Measurements from ENCODE around the gene ENTREP1. TPM values are rescaled to one million over a fixed set of nuclear protein-coding genes. Genes with fewer than 3 reads are reported as not detected.

The ENTREP1 gene
- total and polyA plus RNA-seq, 5 experiments from 2014 or later, result not detected

DNA sequence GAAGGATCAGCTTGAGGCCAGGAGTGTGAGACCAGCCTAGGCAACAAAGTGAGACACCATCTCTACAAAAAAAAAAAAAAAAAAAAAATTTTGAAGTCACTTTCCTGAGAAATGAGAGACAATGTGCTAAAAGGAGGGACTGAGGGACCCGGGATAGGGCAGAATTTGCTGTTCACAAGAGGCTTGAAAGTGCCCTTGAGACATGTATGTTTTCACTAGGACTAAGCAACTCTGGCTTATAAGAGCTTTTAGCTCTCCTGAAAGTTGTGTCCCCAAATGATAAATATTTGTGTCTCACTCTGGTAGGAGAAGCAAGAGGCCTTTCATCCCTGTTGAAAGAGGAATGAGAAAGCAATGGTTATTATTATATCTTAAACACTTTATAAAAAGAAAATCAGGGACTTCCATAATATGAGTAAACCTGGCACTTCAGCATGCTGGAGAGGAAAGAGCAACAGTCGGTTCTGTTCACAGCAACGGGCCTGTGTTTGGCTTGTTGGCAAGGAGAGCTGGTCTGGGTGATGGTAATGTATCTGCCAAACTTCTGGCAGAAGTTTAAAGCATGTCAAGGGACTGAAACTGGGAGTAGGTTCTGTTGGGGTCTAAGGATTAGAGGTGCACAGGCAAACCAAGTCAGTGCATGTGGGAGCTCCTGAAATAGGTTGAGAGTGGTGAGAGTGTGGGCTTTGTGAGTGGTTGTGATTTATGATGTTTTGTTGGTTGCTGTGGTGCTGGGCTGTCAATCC lies 32.2 kb downstream of the ENTREP1 start:
- Mint-ChIP-seq H3K4me3 (no peak overlapping the region), H3K36me3 (no peaks in the 10 kb centered on the region), H3K27me3 (peaks cover 2 to 23% (median 16%) of the 10 kb centered on the region in 5 donors), H3K27ac (no peak overlapping the region), H3K4me1 (no peaks in the 10 kb centered on the region), H3K9me3 (no peaks in the 10 kb centered on the region)
- DNase-seq (no peak), ATAC-seq (no peak)
- POLR2A ChIA-PET, result no interaction called here

DNA sequence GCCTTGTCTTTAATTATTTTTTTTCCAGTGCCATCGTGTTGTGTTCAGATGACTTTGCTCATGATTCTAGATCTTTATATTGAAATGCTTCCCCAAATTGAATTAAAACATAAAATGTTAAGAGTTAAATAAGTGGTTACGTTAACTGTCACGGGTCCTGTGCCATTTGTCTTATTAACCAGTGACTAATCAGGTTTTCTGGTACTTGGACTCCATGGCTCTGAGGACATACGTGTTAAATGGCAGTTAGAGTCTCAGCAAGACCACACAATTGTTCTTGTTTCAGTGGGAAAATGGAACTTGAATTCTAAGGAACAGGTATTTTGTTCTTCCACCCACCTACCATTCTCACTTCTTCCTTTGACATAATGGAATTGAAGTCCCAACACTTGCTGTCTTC lies 32.8 kb downstream of the ENTREP1 start:
- no peaks in the 10 kb centered on the region for H3K36me3 Mint-ChIP-seq
- H3K4me1 Mint-ChIP-seq, result no peaks in the 10 kb centered on the region
- H3K4me3 Mint-ChIP-seq, result no peak overlapping the region
- ATAC-seq, result no peak
- no peak overlapping the region for H3K27ac Mint-ChIP-seq
- no peak for DNase-seq
- H3K9me3 Mint-ChIP-seq, result no peaks in the 10 kb centered on the region
- H3K27me3 Mint-ChIP-seq, result peaks cover 2 to 23% (median 16%) of the 10 kb centered on the region in 5 donors
- POLR2A ChIA-PET, result no interaction called here

DNA sequence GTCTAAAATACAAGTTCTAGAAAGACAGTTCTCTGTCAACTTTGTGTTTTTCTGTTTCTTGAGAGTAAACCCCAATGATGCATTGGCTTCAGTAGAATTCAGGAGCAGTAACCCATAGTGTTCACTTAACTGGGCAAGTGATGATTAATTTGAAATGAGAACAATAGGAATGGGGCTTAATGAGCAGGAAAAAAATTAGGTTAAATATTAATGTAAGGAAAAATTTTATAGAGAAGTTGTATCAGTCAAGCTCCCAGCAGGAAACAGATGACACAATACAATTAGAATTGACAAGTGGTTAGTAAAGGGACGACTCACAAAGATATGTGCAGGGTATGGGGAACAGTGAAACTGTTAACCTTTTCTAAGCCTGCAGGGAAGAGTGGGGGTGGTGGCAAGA lies 38.2 kb downstream of the ENTREP1 start:
- Mint-ChIP-seq H3K27me3 (peaks cover 3 to 10% (median 7%) of the 10 kb centered on the region in 5 donors), H3K27ac (no peak overlapping the region), H3K4me3 (no peak overlapping the region), H3K9me3 (peaks cover 0 to 1% (median 0%) of the 10 kb centered on the region in 9 donors), H3K4me1 (no peaks in the 10 kb centered on the region), H3K36me3 (peaks cover 0 to under 1% (median 0%) of the 10 kb centered on the region in 3 donors)
- DNase-seq, result no peak
- POLR2A ChIA-PET, result no interaction called here
- ATAC-seq, result no peak

DNA sequence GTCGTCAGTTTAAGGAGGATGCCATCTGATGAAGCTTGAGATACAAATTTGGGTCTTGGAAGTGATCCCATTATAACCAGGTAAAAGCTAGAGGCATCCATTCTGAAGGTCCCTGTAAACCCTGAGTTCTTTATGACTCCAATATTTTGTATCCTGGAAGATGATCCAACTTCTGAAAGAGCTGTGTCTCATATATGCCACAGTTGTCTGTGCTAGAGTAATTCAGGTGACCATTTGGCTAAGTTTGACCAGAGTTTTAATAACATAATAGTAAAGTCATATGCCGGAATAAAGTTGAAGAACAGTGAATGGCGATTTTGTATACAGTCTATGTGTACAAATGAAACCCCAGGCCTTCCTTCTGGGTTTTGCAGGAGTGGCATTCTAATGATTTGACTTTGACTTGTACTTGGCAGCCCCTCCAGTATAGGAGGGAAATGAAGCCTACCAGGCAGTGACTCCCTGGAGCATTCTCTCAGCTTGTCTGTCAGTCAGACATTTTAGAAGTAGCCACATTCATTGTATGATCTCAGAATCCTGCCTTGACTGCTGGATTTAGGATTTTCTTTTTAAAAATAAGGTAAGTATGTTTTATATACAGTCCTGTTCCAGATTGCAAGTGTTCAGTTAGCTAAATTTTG lies 39.6 kb downstream of the ENTREP1 start:
- no peaks in the 10 kb centered on the region for H3K4me1 Mint-ChIP-seq
- H3K27me3 Mint-ChIP-seq, result peaks cover 11 to 18% (median 11%) of the 10 kb centered on the region in 5 donors
- H3K4me3 Mint-ChIP-seq, result no peak overlapping the region
- H3K36me3 Mint-ChIP-seq, result peaks cover 0 to 5% (median 0%) of the 10 kb centered on the region in 3 donors
- peaks cover 0 to 6% (median 4%) of the 10 kb centered on the region in 9 donors for H3K9me3 Mint-ChIP-seq
- POLR2A ChIA-PET, result no interaction called here
- no peak overlapping the region for H3K27ac Mint-ChIP-seq
- no peak for ATAC-seq
- no peak for DNase-seq

DNA sequence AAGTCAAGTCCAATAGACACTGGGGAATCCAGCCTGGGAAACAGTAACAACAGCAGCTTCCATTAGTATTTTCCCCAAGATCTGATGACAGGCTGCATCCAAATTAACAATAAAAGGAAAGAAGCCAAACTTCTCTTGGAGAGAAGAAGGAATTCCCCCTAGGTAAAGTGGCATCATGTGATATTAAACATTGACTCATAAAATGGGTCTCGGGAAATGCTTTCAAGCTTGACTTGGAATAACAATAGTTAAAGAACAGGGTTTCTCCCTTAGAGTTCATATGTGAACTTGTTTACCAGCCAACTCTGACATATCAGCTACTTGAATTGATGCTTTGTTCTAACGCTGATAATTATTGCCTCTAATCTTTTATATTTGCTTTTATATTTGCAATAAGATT lies 45.4 kb downstream of the ENTREP1 start:
- H3K4me3 Mint-ChIP-seq, result no peak overlapping the region
- H3K27ac Mint-ChIP-seq, result no peak overlapping the region
- peaks cover 0 to 5% (median 0%) of the 10 kb centered on the region in 3 donors for H3K36me3 Mint-ChIP-seq
- peaks cover 0 to 12% (median 4%) of the 10 kb centered on the region in 9 donors for H3K9me3 Mint-ChIP-seq
- H3K4me1 Mint-ChIP-seq, result no peaks in the 10 kb centered on the region
- POLR2A ChIA-PET, result no interaction called here
- peaks cover 12 to 37% (median 22%) of the 10 kb centered on the region in 5 donors for H3K27me3 Mint-ChIP-seq
- no peak for DNase-seq
- ATAC-seq, result no peak

DNA sequence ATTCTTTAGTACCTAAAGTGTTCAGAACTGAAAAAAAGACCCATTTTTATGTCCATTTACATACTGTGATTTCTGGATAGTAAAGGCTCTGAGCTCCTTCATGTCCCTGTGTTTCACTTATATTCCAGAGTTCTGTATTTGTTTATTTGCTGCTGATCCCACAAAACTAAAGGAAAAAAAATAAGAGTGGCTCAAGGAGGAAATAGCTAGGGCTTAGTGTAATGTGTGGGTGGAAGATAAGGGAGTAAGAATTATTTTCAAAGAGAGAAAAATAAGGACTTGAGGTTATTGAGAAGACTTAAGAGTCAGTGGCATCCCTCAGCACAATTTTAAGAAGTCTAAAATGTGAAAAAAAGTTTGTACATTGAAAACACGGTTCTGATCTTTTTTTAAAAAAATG lies 46.0 kb downstream of the ENTREP1 start:
- no peak for ATAC-seq
- peaks cover 12 to 37% (median 26%) of the 10 kb centered on the region in 5 donors for H3K27me3 Mint-ChIP-seq
- peaks cover 0 to 5% (median 0%) of the 10 kb centered on the region in 3 donors for H3K36me3 Mint-ChIP-seq

DNA sequence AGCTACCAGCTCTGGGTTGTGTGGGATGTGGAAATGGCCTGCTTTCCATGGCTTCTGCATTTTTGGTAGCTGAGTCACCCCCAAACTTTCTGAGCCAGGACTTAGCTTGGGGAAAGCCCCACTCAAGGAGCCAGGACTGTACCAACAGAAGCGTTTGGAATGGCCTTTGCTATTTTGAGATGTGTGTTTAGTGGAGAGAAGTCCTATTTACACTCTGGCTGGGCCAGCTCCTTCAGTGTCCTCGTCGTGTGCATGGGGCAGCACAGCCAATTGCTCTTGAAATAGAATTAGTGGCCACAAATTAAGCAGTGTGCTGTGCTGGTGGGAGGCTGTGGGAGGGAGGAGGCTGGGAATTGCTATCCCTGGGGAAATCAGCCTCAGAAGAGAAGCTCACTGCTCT lies 51.6 kb downstream of the ENTREP1 start:
- Mint-ChIP-seq H3K9me3 (no peaks in the 10 kb centered on the region), H3K4me1 (no peaks in the 10 kb centered on the region), H3K36me3 (no peaks in the 10 kb centered on the region), H3K27ac (no peak overlapping the region), H3K4me3 (no peak overlapping the region), H3K27me3 (peaks cover 3 to 18% (median 11%) of the 10 kb centered on the region in 5 donors)
- POLR2A ChIA-PET, result no interaction called here
- ATAC-seq (no peak), DNase-seq (no peak)

More for the DNA sequence above, 46.0 kb downstream of the ENTREP1 start:
- POLR2A ChIA-PET, result no interaction called here
- no peak overlapping the region for H3K4me3 Mint-ChIP-seq
- H3K9me3 Mint-ChIP-seq, result peaks cover 0 to 12% (median 4%) of the 10 kb centered on the region in 9 donors
- no peaks in the 10 kb centered on the region for H3K4me1 Mint-ChIP-seq
- no peak for DNase-seq
- H3K27ac Mint-ChIP-seq, result no peak overlapping the region

DNA sequence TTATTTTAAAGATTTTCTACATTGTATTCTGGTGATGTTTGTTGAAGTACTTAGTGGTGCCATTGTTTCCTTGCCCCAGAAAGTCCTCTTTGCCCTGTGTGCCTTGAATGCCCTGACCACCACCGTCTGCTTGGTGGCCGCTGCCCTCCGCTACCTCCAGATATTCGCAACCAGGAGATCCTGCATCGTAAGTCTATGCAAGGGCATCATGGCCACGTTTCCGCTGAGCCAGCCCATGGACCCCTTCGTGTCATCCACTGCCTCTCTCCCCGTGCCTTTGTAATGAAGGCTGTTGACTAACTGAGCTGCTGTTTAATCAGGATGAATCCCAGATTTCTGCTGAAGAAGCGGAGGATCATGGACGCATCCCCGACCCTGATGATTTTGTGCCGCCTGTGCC lies 52.3 kb downstream of the ENTREP1 start:
- Mint-ChIP-seq H3K27ac (no peak overlapping the region), H3K9me3 (no peaks in the 10 kb centered on the region), H3K27me3 (peaks cover 4 to 20% (median 11%) of the 10 kb centered on the region in 5 donors), H3K36me3 (no peaks in the 10 kb centered on the region), H3K4me3 (no peak overlapping the region), H3K4me1 (no peaks in the 10 kb centered on the region)
- DNase-seq, result no peak
- no peak for ATAC-seq
- POLR2A ChIA-PET, result no interaction called here

DNA sequence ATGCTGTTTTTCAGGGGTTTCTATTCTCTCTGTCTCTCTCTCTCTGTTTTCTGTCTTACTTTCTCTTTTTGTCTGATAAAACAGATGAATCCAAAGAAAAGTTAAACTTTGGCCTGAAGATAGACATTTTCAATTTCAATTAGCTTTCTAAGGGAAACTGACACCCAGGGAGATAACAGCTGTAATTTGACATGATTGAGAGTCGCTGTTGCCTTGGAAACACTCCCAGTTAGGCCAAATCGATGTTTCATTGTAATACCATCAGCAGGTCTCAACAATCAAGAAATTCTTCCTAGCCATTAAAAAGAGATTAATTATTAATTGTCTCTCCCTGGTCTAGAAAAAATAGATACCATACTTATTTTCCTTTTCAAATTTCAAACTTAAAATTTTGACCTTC lies 53.0 kb downstream of the ENTREP1 start:
- peaks cover 4 to 20% (median 11%) of the 10 kb centered on the region in 5 donors for H3K27me3 Mint-ChIP-seq
- POLR2A ChIA-PET, result no interaction called here
- no peaks in the 10 kb centered on the region for H3K36me3 Mint-ChIP-seq
- H3K4me1 Mint-ChIP-seq, result no peaks in the 10 kb centered on the region
- ATAC-seq, result no peak
- DNase-seq, result no peak
- H3K27ac Mint-ChIP-seq, result no peak overlapping the region
- no peak overlapping the region for H3K4me3 Mint-ChIP-seq
- H3K9me3 Mint-ChIP-seq, result no peaks in the 10 kb centered on the region

DNA sequence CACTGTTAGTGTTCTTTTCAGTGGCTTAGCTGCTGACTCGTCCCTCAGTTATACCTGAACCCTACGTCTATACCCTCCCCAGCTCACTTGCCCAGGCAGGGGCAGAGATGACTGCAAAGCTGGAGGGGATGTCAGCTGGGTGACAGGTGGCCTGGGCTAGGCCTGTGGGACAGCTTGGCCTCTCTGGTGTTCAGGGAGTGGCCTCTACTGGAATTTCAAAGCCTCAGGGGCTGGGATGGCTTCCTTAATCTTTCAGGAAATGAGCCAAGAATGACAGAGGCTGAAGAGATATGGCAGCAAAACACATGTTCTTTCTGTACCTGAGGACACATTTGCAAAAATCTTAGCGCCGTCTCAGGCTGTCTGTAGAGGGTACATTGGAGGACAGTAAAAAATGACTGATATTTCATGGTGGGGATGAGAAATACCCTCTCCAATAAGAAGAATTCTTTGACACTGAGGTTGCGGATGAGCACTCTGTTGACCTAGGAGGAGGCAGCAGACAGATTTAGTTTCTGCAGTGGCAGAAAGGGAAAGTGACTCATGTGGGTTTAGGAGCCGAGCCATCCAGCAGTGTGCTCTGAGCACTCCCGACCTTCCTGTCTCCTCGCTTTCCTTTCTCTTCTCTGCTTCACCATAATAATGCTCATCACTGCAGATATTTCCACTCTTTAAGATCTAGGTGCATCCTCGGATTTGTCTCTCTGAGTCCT lies 54.4 kb downstream of the ENTREP1 start:
- H3K27ac Mint-ChIP-seq, result no peak overlapping the region
- no peaks in the 10 kb centered on the region for H3K4me1 Mint-ChIP-seq
- H3K4me3 Mint-ChIP-seq, result no peak overlapping the region
- H3K36me3 Mint-ChIP-seq, result no peaks in the 10 kb centered on the region
- POLR2A ChIA-PET, result no interaction called here
- DNase-seq (no peak), ATAC-seq (no peak)
- H3K27me3 Mint-ChIP-seq, result peaks cover 4 to 25% (median 13%) of the 10 kb centered on the region in 5 donors
- H3K9me3 Mint-ChIP-seq, result no peaks in the 10 kb centered on the region

DNA sequence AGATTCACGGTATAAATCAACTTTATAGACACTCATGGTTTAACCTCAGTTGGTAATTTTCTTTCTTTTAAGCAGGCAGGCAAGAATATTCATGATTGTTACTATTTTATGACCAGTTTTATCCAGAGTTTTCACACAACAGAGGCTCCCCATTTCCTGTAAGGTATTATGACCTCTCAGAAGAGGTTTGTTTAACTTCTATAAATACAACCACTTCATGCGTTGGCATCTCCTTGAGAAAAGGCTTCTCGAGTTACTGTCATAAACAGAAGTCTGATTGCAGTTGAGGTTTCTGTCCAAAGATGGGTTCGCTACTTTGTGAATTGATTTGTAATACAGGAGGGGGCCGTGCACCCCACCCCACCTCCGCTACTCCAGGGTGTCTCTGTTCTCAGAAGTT lies 55.3 kb downstream of the ENTREP1 start:
- Mint-ChIP-seq H3K9me3 (no peaks in the 10 kb centered on the region), H3K27ac (no peak overlapping the region), H3K27me3 (peaks cover 1 to 18% (median 9%) of the 10 kb centered on the region in 5 donors), H3K4me3 (no peak overlapping the region), H3K4me1 (no peaks in the 10 kb centered on the region), H3K36me3 (no peaks in the 10 kb centered on the region)
- DNase-seq (no peak), ATAC-seq (no peak)
- POLR2A ChIA-PET, result no interaction called here

DNA sequence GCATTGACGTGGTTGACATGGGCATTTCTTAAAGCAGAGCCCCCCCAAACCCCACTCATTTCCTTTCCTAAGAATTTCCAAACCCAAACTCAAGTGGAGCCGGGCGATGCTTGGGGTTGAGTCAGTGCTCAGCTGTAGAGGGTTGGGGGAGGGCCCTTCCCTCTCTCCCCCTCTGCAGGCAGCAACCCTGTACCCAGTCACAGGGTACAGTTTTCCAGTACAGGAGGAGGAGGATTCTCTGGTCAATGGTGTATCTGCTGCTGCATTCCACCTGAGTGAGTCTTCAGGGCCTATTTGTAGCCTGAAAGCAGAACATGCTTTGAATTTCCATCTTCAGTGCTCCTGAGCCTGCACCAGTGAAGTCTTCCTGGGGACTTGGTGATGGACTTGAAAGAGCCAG lies 55.8 kb downstream of the ENTREP1 start:
- DNase-seq (no peak), ATAC-seq (no peak)
- POLR2A ChIA-PET, result no interaction called here
- H3K4me1 Mint-ChIP-seq, result no peaks in the 10 kb centered on the region
- H3K27me3 Mint-ChIP-seq, result peaks cover 1 to 23% (median 9%) of the 10 kb centered on the region in 5 donors
- no peak overlapping the region for H3K4me3 Mint-ChIP-seq
- H3K36me3 Mint-ChIP-seq, result no peaks in the 10 kb centered on the region
- no peaks in the 10 kb centered on the region for H3K9me3 Mint-ChIP-seq
- H3K27ac Mint-ChIP-seq, result no peak overlapping the region

DNA sequence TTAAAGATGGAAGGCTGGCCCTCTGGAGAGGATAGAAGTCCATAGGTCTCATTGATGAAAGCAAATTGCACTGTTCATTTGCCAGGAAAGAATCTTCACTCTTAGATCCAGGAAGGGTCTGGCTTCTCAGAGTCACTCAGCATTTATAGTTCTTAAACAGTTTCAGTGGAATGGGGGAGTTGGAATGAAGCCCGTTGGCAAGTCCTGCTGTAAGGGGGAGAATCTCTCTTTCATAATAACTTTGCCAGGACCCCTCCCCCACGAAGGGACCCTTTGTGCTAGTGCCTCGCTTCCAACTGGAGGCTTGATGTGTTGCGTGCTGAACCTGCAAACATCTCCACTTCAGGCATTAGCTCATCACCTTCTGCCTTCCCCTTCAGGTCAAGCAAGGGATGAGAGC lies 57.1 kb downstream of the ENTREP1 start:
- H3K4me3 Mint-ChIP-seq, result no peak overlapping the region

More for the DNA sequence above, 57.1 kb downstream of the ENTREP1 start:
- no peaks in the 10 kb centered on the region for H3K36me3 Mint-ChIP-seq
- ATAC-seq (no peak), DNase-seq (no peak)
- no peaks in the 10 kb centered on the region for H3K9me3 Mint-ChIP-seq
- POLR2A ChIA-PET, result no interaction called here
- H3K27me3 Mint-ChIP-seq, result peaks cover 1 to 30% (median 6%) of the 10 kb centered on the region in 5 donors
- H3K27ac Mint-ChIP-seq, result no peak overlapping the region
- H3K4me1 Mint-ChIP-seq, result no peaks in the 10 kb centered on the region
